Stimulated activated effector memory CD8-positive, alpha-beta T cell treated with anti-CD3 and anti-CD28 coated beads, Interleukin-12 subunit alpha, Interleukin-12 subunit beta, amount 100 ng/mL, for 72 hours (primary cell): ENCODE results near the gene GTPBP6.
A peak's percentile ranks its signal among the peaks of the same experiment; 100 is the strongest.
"Not testable (repeated sequence)": the region's sequence is repeated elsewhere in the genome, so short reads cannot be mapped to it uniquely, and the experiment has no call there.

Experiments used
- ATAC-seq: fragments of 150-1000 bp; cut with Tn5 transposase; 2 replicates; pipeline ENCODE4 v1.10.0; 2021
- DNase-seq, 2 donors: peaks; one replicate each; pipeline ENCODE4 v3.0.0; 2021 to 2022; ENCODE audit warnings: low spot score in 2 of 2
- H3K27ac Mint-ChIP-seq: one replicate; pipeline ENCODE4 v1.8.0; 2022; ENCODE audit warnings: mild to moderate bottlenecking, mixed read lengths
- H3K36me3 Mint-ChIP-seq: one replicate; pipeline ENCODE4 v1.8.0; 2022; ENCODE audit warnings: mild to moderate bottlenecking, mixed read lengths
- H3K4me1 Mint-ChIP-seq: one replicate; pipeline ENCODE4 v1.8.0; 2022; ENCODE audit warnings: mixed read lengths
- H3K4me3 Mint-ChIP-seq: one replicate; pipeline ENCODE4 v1.8.0; 2022; ENCODE audit warnings: mild to moderate bottlenecking, mixed read lengths
- H3K9me3 Mint-ChIP-seq: one replicate; pipeline ENCODE4 v1.8.0; 2022; ENCODE audit warnings: mixed read lengths

GTPBP6 gene

DNA sequence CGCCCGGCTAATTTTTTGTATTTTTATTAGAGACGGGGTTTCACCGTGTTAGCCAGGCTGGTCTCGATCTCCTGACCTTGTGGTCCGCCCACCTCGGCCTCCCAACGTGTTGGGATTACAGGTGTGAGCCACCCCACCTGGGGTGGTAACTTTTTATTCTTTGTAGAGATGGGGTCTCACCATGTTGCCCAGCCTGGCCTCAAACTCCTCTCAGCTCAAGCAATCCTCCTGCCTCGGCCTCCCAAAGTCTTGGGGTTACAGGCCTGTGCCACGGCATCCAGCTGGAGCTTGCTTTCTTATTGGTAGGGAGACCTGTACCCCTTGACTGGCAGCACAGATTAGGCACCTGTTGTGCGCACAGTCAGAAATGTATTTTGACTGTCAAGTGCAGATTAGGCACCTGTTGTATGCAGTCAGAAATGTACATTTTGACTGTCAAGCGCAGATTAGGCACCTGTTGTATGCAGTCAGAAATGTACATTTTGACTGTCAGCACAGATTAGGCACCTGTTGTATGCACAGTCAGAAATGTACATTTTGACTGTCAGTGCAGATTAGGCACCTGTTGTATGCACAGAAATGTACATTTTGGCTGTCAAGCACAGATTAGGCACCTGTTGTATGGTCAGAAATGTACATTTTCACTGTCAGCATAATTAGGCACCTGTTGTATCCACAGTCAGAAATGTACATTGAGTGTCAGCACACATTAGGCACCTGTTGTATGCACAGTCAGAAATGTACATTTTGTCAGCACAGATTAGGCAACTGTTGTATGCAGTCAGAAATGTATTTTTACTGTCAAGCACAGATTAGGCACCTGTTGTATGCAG, 12.6 kb downstream of the GTPBP6 start:
- H3K9me3 Mint-ChIP-seq, H3K4me3 Mint-ChIP-seq, H3K4me1 Mint-ChIP-seq, DNase-seq, ATAC-seq, H3K27ac Mint-ChIP-seq: not testable (repeated sequence)
- peaks cover 99% of the 10 kb centered on the region for H3K36me3 Mint-ChIP-seq

GRCh38 chrX:302975-303374, 15.6 kb downstream of the GTPBP6 start:
- H3K9me3 Mint-ChIP-seq: no peaks in the 10 kb centered on the region
- H3K4me3 Mint-ChIP-seq: no peak overlapping the region
- H3K36me3 Mint-ChIP-seq: peaks cover 79% of the 10 kb centered on the region
- no peak overlapping the region for H3K27ac Mint-ChIP-seq
- H3K4me1 Mint-ChIP-seq: no peaks in the 10 kb centered on the region
- no peak for ATAC-seq
- DNase-seq: no peak

DNA sequence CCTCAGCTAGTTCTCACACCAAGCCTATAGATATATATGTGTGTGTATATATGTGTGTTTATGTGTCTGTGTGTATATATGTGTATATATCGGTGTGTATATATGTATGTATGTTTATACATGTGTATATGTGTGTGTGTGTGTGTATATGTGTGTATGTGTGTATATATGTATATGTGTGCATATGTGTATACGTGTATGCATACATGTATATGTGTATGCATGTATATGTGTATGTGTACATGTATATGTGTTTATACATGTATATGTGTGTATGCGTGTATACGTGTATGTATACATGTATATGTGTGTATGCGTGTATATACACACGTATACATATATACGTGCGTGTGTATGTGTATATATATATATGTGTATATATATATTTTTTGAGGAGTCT, 18.3 kb downstream of the GTPBP6 start:
- no peak overlapping the region for H3K27ac Mint-ChIP-seq
- H3K36me3 Mint-ChIP-seq: peaks cover 61% of the 10 kb centered on the region
- ATAC-seq (no peak), DNase-seq (no peak)
- no peaks in the 10 kb centered on the region for H3K9me3 Mint-ChIP-seq
- H3K4me3 Mint-ChIP-seq: no peak overlapping the region
- no peaks in the 10 kb centered on the region for H3K4me1 Mint-ChIP-seq

- ATAC-seq (no peak), DNase-seq (no peak)
- H3K4me1 Mint-ChIP-seq: no peaks in the 10 kb centered on the region
- no peak overlapping the region for H3K4me3 Mint-ChIP-seq
- H3K36me3 Mint-ChIP-seq: peaks cover 58% of the 10 kb centered on the region
- no peaks in the 10 kb centered on the region for H3K9me3 Mint-ChIP-seq
- H3K27ac Mint-ChIP-seq: no peak overlapping the region
Measured at GRCh38 chrX:298993-299392, 19.6 kb downstream of the GTPBP6 start.

GRCh38 chrX:295136-295535, 23.5 kb downstream of the GTPBP6 start:
- H3K4me3 Mint-ChIP-seq: no peak overlapping the region
- H3K9me3 Mint-ChIP-seq: no peaks in the 10 kb centered on the region
- ATAC-seq: no peak
- peaks cover 55% of the 10 kb centered on the region for H3K36me3 Mint-ChIP-seq
- H3K27ac Mint-ChIP-seq: no peak overlapping the region
- no peaks in the 10 kb centered on the region for H3K4me1 Mint-ChIP-seq
- no peak for DNase-seq

DNA sequence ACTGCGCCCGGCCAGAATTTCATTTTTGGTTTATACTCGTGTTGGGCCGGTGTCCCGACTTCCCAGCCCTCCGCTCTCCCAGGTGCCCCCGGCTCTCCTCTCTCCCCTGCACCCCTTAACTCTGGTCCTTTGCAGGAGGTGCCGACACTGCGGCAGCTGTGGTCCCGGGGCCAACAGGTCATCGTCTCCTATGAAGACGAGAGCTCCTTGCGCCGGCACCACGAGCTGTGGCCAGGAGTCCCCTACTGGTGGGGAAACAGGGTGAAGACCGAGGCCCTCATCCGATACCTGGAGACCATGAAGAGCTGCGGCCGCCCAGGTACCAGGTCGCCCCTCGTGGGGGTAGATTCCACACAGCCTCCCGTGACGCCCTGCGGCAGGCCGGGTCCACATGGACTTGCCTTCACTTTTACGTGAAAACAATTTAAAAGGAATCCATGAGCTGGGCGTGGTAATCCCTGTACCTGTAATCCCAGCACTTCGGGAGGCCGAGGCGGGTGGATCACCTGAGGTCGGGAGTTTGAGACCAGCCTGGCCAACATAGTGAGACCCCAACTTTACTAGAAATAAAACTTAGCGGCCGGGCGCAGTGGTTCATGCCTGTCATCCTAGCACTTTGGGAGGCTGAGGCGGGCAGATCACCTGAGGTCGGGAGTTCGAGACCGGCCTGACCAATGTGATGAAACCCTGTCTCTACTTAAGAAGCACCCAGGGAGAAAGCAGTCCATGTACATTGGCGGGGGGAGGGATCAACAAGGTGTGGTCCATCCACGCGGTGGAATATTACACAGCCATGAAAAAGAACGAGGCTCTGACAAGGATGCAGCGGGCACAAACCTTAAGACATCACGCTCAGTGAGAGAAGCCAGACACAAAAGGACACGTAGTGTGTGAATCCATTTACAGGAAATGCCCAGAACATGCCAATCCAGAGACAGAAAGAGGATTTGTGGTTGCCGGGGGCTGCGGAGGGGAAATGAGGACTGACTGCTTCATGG, 25.4 kb downstream of the GTPBP6 start:
- Mint-ChIP-seq H3K36me3 (peaks cover 67% of the 10 kb centered on the region), H3K4me1 (no peaks in the 10 kb centered on the region), H3K9me3 (no peaks in the 10 kb centered on the region), H3K4me3 (no peak overlapping the region), H3K27ac (no peak overlapping the region)
- ATAC-seq (no peak), DNase-seq (peak in 1 of 2 donors; percentile 49)

DNA sequence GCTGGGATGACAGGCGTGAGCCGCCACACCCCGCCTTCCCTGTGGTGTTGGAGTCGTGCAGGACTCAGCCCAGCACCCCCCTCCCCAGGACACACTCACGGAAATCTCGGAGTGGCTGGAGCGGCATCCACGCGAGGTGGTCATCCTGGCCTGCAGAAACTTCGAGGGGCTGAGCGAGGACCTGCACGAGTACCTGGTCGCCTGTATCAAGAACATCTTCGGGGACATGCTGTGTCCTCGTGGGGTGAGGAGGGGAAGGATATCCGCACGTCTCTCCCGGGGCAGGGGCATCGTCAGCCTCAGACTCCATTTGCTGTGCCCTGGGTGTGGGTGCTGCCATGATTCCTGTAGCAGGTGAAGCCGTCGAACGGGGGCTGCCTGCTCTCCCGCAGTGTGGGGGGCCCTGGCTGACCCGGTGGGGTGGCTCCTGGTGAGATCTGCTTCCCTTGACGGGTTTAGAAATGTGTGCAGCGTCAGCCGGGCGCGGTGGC, 27.1 kb downstream of the GTPBP6 start:
- Mint-ChIP-seq H3K4me1 (peaks cover 4% of the 10 kb centered on the region), H3K9me3 (no peaks in the 10 kb centered on the region), H3K4me3 (no peak overlapping the region), H3K27ac (no peak overlapping the region), H3K36me3 (peaks cover 63% of the 10 kb centered on the region)
- DNase-seq: peak in 1 of 2 donors; percentile 44
- ATAC-seq: no peak

GRCh38 chrX:290476-291166, 28.0 kb downstream of the GTPBP6 start:
- no peaks in the 10 kb centered on the region for H3K9me3 Mint-ChIP-seq
- no peak for ATAC-seq
- H3K27ac Mint-ChIP-seq: no peak overlapping the region
- no peak for DNase-seq
- H3K4me1 Mint-ChIP-seq: peaks cover 8% of the 10 kb centered on the region
- H3K4me3 Mint-ChIP-seq: no peak overlapping the region
- peaks cover 65% of the 10 kb centered on the region for H3K36me3 Mint-ChIP-seq

- no peak overlapping the region for H3K4me3 Mint-ChIP-seq
- DNase-seq (no peak), ATAC-seq (no peak)
- H3K36me3 Mint-ChIP-seq: peaks cover 55% of the 10 kb centered on the region
- no peak overlapping the region for H3K27ac Mint-ChIP-seq
- peaks cover 8% of the 10 kb centered on the region for H3K4me1 Mint-ChIP-seq
- no peaks in the 10 kb centered on the region for H3K9me3 Mint-ChIP-seq
Measured at GRCh38 chrX:288561-288991, 30.0 kb downstream of the GTPBP6 start.

DNA sequence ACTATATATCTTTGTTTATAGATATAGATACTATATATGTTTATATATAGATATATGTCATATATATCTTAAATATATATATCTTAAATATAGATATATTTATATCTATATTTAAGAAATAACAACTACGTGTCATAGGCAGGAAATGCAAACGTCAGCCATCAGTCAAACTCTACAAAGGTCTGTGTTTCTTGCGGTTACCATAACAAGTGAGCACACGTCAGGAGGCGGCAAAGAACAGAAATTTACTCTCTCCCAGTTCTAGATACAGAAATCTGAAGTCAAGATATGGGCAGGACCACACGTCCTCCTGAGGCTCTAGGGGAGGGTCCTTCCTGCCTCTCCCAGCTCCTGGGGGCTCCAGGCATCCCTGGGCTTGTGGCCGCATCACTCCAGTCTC, 30.9 kb downstream of the GTPBP6 start:
- H3K4me1 Mint-ChIP-seq: peaks cover 8% of the 10 kb centered on the region
- peaks cover 46% of the 10 kb centered on the region for H3K36me3 Mint-ChIP-seq
- H3K9me3 Mint-ChIP-seq: no peaks in the 10 kb centered on the region
- no peak for DNase-seq
- no peak for ATAC-seq
- no peak overlapping the region for H3K27ac Mint-ChIP-seq
- no peak overlapping the region for H3K4me3 Mint-ChIP-seq

DNA sequence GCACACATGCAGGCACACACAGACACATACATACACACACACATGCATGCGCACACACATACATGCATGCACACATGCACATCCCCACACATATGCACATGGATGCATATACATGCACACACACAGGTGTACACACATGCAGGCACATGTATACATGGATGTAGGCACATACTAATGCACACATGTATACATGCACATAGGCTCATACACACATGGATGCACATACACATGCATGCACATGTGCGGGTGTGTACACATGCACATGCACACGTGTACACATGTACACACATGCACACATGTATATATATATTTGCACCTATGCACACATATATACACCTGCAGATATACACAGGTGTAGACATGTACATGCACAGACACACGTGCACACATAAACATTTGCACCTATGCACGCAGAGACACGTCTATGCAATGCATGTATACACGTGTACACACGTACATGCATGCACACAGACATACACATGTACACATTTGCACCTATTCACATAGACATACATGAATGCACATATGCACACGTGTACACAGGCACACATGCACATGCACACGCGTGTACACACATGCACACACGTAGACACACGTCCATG, 33.4 kb downstream of the GTPBP6 start:
- no peaks in the 10 kb centered on the region for H3K9me3 Mint-ChIP-seq
- no peak for DNase-seq
- no peak for ATAC-seq
- H3K36me3 Mint-ChIP-seq: peaks cover 25% of the 10 kb centered on the region
- peaks cover 8% of the 10 kb centered on the region for H3K4me1 Mint-ChIP-seq
- H3K4me3 Mint-ChIP-seq: no peak overlapping the region
- no peak overlapping the region for H3K27ac Mint-ChIP-seq

DNA sequence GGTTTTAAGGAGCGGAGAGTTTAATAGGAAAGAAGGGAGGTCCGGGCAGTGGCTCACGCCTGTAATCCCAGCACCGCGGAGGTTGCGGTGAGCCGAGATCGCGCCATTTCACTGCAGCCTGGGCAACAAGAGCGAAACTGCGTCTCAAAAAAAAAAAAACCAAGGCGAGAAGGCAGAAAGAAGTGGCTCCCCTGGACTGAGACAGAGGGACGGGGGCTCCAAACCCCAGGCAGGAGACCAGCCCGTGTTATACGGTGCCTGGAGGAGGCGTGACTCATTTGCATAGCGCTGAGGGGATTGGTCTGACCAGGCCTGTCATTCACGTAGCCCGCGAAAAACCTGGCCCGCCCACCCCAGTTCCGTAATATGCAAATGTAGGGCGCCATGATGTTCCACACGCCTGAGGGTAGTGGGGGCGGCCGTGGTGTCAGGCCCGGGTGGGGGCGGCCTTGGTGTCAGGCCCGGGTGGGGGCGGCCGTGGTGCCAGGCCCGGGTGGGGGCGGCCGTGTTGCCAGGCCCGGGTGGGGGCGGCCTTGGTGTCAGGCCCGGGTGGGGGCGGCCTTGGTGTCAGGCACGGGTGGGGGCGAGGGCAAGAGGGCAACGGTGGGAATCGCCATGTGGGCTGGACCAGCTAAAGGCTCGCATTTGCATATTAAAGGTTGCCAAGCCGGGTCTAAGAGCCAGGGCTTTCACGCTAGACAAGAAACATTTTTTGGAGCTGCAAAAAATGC, 35.3 kb downstream of the GTPBP6 start:
- no peaks in the 10 kb centered on the region for H3K9me3 Mint-ChIP-seq
- peak; percentile 66 to 95 for DNase-seq
- ATAC-seq: peak; percentile 100
- H3K4me1 Mint-ChIP-seq: peaks cover 8% of the 10 kb centered on the region
- H3K4me3 Mint-ChIP-seq: peak overlapping the region; percentile 75
- peaks cover 10% of the 10 kb centered on the region for H3K36me3 Mint-ChIP-seq
- peak overlapping the region; percentile 91 for H3K27ac Mint-ChIP-seq

GRCh38 chrX:282000-282681, 36.5 kb downstream of the GTPBP6 start:
- not testable (repeated sequence) for DNase-seq

More at GRCh38 chrX:282000-282681, 36.5 kb downstream of the GTPBP6 start:
- ATAC-seq, H3K4me1 Mint-ChIP-seq, H3K27ac Mint-ChIP-seq, H3K9me3 Mint-ChIP-seq: not testable (repeated sequence)
- H3K4me3 Mint-ChIP-seq: peak overlapping the region; percentile 75
- peaks cover 10% of the 10 kb centered on the region for H3K36me3 Mint-ChIP-seq
